ENCODE results near the gene WWOX. TPM values are rescaled to one million over a fixed set of nuclear protein-coding genes. Genes with fewer than 3 reads are reported as not detected.

Gene WWOX
- polyA plus RNA-seq, 1 donor (not counting 4 experiments of a cell fraction or from before 2014, with no cell fraction given) = 5.1 TPM

DNA sequence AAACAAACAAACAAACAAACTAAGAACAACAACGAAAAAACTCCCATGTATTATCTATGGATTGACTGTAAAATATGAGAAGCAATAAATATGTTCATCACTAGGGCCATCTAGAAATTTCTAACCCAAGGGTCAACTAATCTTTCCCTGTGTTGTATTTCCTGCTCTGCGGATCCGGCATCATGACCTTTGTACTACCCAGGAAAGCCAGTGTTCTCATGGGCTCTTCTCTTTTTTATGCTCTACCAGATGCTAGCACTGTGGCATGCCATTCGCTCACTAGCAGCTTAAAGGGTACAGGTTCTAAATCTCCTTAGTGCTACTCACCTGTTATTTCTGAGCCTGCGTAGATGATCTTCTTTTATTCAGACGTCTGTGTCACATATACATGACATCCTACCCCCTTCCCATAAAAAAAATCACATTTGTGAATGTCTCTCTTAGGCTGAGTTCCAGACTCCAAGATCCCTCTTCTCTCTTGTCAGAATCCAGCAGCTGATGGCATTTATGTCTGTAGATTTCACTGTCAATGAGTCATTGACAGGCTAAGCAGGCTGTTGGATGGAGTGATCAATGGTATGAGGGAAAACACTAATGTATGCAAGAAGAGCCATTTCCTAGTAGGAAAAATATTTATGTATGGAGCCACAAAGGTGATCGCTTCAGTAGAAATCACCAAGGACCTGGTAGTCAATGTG is 100.0 kb downstream of the WWOX start:
- Histone ChIP-seq H3K4me3 (ENCODE audit: control insufficient read depth in 2 of 3, extremely low read depth in 1 of 3, insufficient read depth in 2 of 3, low read depth in 1 of 3, low read length in 3 of 3) (no peak overlapping the region), H3K4me2 (ENCODE audit: control insufficient read depth, extremely low read depth, insufficient read depth, low read depth, low read length) (no peak overlapping the region), H3K4me1 (ENCODE audit: control insufficient read depth, extremely low read depth, insufficient read depth, low read length) (no peaks in the 10 kb centered on the region), H2AFZ (ENCODE audit: control insufficient read depth, low read length) (no peak overlapping the region), H4K20me1 (ENCODE audit: control insufficient read depth, extremely low read depth, insufficient read depth, low read length) (no peaks in the 10 kb centered on the region), H3K9ac (ENCODE audit: control insufficient read depth, extremely low read depth, insufficient read depth, low read length) (no peak overlapping the region), H3K79me2 (ENCODE audit: control insufficient read depth, insufficient read depth, low read length) (no peaks in the 10 kb centered on the region), H3K36me3 (ENCODE audit: control insufficient read depth in 2 of 2, extremely low read depth in 1 of 2, insufficient read depth in 2 of 2, low read length in 2 of 2) (no peaks in the 10 kb centered on the region), H3K9me1 (ENCODE audit: control insufficient read depth, extremely low read depth, insufficient read depth, low read length) (no peaks in the 10 kb centered on the region), H3K9me3 (ENCODE audit: control insufficient read depth, low read depth, low read length) (no peaks in the 10 kb centered on the region), H3K27me3 (ENCODE audit: control insufficient read depth, extremely low read depth, insufficient read depth, low read length) (no peaks in the 10 kb centered on the region), H3K27ac (ENCODE audit: control insufficient read depth, insufficient read depth, low read length) (no peak overlapping the region)
- dilution Hi-C loops (cut with MboI; ENCODE audit: extremely low pct_ligation_motif_present, low sequenced_read_pairs) = no loop called here
- TF ChIP-seq, protein P1, sequence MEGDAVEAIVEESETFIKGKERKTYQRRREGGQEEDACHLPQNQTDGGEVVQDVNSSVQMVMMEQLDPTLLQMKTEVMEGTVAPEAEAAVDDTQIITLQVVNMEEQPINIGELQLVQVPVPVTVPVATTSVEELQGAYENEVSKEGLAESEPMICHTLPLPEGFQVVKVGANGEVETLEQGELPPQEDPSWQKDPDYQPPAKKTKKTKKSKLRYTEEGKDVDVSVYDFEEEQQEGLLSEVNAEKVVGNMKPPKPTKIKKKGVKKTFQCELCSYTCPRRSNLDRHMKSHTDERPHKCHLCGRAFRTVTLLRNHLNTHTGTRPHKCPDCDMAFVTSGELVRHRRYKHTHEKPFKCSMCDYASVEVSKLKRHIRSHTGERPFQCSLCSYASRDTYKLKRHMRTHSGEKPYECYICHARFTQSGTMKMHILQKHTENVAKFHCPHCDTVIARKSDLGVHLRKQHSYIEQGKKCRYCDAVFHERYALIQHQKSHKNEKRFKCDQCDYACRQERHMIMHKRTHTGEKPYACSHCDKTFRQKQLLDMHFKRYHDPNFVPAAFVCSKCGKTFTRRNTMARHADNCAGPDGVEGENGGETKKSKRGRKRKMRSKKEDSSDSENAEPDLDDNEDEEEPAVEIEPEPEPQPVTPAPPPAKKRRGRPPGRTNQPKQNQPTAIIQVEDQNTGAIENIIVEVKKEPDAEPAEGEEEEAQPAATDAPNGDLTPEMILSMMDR (optimal IDR thresholded peaks at IDR 0.05 in 1 of 3, IDR thresholded peaks at IDR 0.05 in 1 of 3, conservative IDR thresholded peaks at IDR 0.05 in 1 of 3; ENCODE audit: extremely low read depth in 1 of 3, insufficient read depth in 2 of 3, low read length in 3 of 3) = no peak
- no peak for TF ChIP-seq EZH2 (IDR thresholded peaks at IDR 0.05; ENCODE audit: low read length)
- FAIRE-seq (no peak), DNase-seq (ENCODE audit: low read depth, low spot score) (no peak)

DNA sequence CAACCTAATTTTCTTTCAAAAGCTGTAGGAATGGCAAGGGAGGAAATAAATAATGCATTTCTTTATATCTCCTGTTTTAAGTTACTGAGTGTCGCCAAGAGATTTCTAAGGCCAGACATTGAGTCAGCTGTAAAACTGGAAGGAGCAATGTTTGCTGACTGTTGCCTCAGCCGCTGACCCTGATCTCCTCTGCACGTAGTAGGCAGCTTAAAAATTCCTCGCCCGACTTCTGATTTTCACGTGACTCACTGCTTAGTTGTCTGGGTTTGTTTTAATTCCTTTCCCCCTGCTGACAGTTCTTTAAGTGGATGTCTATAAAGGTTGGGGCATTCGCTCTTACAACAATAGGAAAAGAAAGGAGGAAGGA is 100.6 kb downstream of the WWOX start:
- Histone ChIP-seq H2AFZ (ENCODE audit: control insufficient read depth, low read length) (no peak overlapping the region), H3K27ac (ENCODE audit: control insufficient read depth, insufficient read depth, low read length) (no peak overlapping the region), H3K27me3 (ENCODE audit: control insufficient read depth, extremely low read depth, insufficient read depth, low read length) (no peaks in the 10 kb centered on the region), H4K20me1 (ENCODE audit: control insufficient read depth, extremely low read depth, insufficient read depth, low read length) (no peaks in the 10 kb centered on the region), H3K79me2 (ENCODE audit: control insufficient read depth, insufficient read depth, low read length) (no peaks in the 10 kb centered on the region), H3K9me1 (ENCODE audit: control insufficient read depth, extremely low read depth, insufficient read depth, low read length) (no peaks in the 10 kb centered on the region), H3K9me3 (ENCODE audit: control insufficient read depth, low read depth, low read length) (no peaks in the 10 kb centered on the region), H3K9ac (ENCODE audit: control insufficient read depth, extremely low read depth, insufficient read depth, low read length) (no peak overlapping the region), H3K4me2 (ENCODE audit: control insufficient read depth, extremely low read depth, insufficient read depth, low read depth, low read length) (no peak overlapping the region), H3K4me3 (ENCODE audit: control insufficient read depth in 2 of 3, extremely low read depth in 1 of 3, insufficient read depth in 2 of 3, low read depth in 1 of 3, low read length in 3 of 3) (no peak overlapping the region), H3K36me3 (ENCODE audit: control insufficient read depth in 2 of 2, extremely low read depth in 1 of 2, insufficient read depth in 2 of 2, low read length in 2 of 2) (no peaks in the 10 kb centered on the region), H3K4me1 (ENCODE audit: control insufficient read depth, extremely low read depth, insufficient read depth, low read length) (no peaks in the 10 kb centered on the region)
- FAIRE-seq = no peak
- DNase-seq (ENCODE audit: low read depth, low spot score) = no peak
- dilution Hi-C loops (cut with MboI; ENCODE audit: extremely low pct_ligation_motif_present, low sequenced_read_pairs) = no loop called here
- TF ChIP-seq, protein P1 (optimal IDR thresholded peaks at IDR 0.05 in 1 of 3, IDR thresholded peaks at IDR 0.05 in 1 of 3, conservative IDR thresholded peaks at IDR 0.05 in 1 of 3; ENCODE audit: extremely low read depth in 1 of 3, insufficient read depth in 2 of 3, low read length in 3 of 3) = no peak
- TF ChIP-seq EZH2 (IDR thresholded peaks at IDR 0.05; ENCODE audit: low read length) = no peak

All from keratinocyte (primary cell).